GM21526 (cell line): ENCODE measurements around the gene AKAP12.

Source experiments
- ATAC-seq: cut with Tn5 transposase; IDR thresholded peaks from one replicate; pipeline ENCODE4 v1.9.1; 2021; ENCODE audit warnings: moderate library complexity; ENCODE audit not compliant: unreplicated experiment, low FRiP score

AKAP12 gene

DNA sequence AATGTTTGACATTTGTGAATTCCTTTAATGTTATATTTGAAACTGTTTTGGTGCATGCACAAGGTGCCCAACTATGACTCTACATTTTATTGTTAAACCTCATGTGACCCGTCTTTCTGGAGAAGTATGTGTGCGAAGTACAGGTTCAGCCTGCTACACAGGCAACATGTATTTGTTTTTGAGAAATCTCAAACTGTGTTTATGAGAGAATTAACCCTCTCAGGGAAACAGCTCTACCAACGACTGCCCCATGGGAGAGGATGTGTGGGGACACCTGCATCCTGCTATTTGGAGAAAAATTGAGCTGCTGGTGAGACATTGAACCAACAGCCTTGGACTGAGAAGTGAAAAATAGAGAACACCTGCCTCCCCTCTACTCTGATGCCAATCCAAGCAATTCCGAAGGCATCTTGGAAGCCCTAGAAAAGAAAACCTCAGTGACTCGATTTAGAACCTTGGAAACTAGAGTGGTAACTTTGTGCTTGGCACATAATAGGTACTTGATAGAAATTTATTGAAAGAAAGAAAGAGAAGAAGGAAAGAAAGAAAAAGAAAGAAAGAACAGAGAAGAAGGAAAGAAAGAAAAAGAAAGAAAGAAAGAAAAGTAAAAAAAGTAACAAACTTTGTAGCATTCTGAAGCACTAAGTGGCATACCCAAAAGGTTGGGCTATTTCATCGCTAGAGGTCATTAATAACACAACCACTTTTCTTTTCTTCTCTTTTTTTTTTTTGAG lies 2.9 kb upstream of the AKAP12 start:
- ATAC-seq: no peak

GRCh38 chr6:151240036-151240685 lies 394 bp downstream of the AKAP12 start:
- ATAC-seq: no peak

DNA sequence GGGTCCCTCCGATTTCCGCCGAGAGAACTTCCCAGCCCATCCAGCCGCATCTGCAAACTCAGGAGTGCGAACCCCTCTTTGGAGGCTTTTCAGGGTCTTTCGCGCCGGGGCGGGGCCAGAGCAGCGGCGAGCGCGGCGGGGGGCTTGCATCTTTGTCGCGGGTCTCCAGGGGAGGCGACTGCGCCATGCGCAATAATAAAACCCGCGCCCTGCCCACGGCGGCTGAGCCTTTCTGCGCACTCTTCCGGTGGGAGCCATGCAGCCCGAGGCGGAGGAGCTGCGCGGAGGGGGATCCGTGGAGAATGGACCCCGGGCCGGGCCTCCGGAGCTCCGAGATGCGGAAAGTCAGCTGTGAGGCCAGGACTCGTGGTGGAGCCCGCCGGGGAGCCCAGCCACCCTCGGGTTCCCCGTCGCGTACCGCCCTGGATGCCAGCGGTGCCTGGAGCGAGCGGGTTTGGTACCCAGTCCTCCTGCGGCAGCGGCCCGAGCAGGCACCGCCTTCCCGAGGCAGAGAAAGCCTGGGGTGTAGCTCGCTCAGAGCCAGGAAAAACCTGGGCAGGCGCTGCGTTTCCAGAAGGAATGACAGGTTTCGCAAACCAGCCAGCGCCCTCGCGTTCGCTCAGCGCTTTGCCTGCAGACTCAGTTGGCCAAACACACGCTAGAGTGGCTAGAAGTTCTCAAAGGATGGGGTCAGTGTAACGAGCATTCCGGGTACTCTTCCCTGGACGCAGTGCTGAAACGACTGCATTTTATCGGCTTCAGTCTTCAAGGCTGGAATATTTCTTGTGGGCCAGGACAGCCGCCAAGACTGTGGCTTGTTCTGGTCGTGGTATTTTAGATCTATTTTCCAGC lies 1.2 kb downstream of the AKAP12 start:
- ATAC-seq: no peak

- ATAC-seq: no peak
These were observed 2.1 kb downstream of the AKAP12 start for GRCh38 chr6:151241853-151242252.

- no peak for ATAC-seq
These were observed 2.7 kb downstream of the AKAP12 start for GRCh38 chr6:151242420-151242861.

- ATAC-seq: no peak
These were observed 3.7 kb downstream of the AKAP12 start for GRCh38 chr6:151243481-151243880.

DNA sequence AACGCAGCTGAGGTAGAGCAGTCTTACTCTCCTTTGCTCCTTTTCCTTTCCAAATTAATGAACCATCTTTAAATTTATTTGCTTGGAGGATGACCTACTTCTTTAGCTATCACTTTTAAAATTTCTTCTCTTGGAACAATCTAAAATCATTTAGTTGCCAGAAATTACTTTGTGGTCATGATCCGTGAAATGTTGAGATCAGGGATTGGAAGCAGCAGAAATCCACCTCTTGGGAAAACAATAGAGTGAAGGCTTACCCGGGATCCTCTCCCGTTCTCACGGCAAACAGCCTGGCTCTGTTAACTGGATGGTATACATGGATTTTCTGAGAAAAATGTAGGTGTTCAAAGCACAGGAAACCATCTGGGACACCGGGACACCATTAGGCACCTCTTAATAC lies 7.7 kb downstream of the AKAP12 start:
- no peak for ATAC-seq

DNA sequence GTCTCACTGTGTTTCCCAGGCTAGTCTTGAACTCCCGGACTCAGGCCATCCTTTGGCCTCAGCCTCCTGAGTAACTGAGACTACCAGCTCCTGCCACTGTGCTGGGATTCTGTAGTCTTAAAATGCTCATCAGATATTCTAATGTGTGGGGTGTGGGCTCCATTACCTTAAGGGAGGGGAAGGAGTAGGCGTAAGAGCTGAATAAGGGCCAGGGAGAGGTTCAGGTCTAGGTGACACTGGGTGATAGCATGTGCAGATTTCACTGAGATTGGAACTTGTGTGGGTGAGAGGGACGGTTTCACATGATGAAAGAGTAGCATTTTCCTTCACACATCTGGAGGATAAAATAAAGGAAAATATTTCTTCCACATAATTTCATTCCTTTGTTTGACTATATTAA lies 8.5 kb downstream of the AKAP12 start:
- no peak for ATAC-seq

- no peak for ATAC-seq
These were observed 12.9 kb downstream of the AKAP12 start for GRCh38 chr6:151252634-151253033.

- no peak for ATAC-seq
These were observed 14.8 kb downstream of the AKAP12 start for GRCh38 chr6:151254451-151255081.

- no peak for ATAC-seq
These were observed 16.0 kb downstream of the AKAP12 start for GRCh38 chr6:151255811-151256210.

DNA sequence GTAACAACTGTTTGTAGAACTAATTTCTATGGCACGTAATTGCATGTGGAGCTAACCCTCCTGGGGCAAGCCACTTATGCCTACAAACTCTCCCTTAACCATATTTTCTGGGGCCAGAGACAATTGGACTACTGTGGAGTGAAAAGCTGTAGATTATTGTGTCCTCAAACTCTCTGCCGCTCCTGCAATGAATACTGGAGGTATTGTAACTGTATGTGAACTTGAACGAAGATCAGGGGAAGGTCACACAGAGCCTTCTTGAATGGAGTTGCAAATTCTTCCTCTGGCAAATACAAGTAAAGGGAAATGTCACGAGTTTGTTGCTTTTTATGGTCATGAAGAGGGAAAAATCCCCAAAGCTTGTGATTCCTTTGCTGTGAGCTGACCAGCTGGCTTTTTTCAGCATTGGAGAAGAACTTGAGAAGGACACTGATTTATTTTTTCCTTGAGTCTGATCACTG lies 18.2 kb downstream of the AKAP12 start:
- no peak for ATAC-seq

DNA sequence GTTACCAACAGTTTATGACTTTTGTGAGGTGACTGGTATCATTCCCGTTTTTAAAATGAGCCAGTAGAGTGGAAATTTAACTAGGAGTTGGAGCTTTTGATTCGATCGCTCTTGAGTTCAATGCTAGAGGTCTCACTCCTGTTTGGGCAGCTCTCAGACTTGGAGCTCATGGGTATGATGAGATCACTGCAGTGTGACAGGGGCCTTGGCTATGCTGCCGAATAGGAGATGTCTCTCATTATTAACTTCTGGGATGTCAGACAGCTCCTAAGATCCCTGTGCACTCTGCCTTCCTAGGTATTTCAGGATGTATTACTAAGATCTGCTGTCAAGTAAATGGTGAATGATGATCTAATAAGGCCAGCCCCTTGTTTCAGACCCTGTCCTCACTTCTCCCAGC lies 20.4 kb downstream of the AKAP12 start:
- no peak for ATAC-seq

GRCh38 chr6:151263035-151263434 lies 23.3 kb downstream of the AKAP12 start:
- ATAC-seq: no peak

- no peak for ATAC-seq
These were observed 24.2 kb downstream of the AKAP12 start for GRCh38 chr6:151263967-151264366.

- no peak for ATAC-seq
These were observed 25.5 kb downstream of the AKAP12 start for GRCh38 chr6:151265282-151265681.

- ATAC-seq: no peak
These were observed 29.7 kb downstream of the AKAP12 start for GRCh38 chr6:151269321-151269995.

DNA sequence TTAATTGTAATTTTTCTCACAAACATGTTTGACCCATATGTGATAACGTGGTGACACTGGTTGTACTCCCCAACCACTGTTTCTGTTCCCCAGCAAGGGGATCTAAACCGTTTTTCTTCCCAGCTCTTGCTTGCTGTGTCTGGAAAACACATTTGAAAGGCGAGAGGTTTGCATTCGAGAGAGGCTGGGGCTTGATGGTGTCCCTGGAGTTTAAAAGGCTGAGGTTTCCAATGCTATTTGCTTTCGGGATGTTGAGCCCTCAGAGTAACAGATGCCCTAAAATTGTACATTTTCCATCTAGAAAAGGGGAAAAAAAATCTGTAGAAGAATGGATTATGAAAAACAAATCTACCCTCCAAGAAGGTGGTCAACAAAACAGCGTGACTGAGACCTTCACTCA lies 35.4 kb downstream of the AKAP12 start:
- no peak for ATAC-seq

GRCh38 chr6:151275566-151275965 lies 35.8 kb downstream of the AKAP12 start:
- ATAC-seq: no peak

DNA sequence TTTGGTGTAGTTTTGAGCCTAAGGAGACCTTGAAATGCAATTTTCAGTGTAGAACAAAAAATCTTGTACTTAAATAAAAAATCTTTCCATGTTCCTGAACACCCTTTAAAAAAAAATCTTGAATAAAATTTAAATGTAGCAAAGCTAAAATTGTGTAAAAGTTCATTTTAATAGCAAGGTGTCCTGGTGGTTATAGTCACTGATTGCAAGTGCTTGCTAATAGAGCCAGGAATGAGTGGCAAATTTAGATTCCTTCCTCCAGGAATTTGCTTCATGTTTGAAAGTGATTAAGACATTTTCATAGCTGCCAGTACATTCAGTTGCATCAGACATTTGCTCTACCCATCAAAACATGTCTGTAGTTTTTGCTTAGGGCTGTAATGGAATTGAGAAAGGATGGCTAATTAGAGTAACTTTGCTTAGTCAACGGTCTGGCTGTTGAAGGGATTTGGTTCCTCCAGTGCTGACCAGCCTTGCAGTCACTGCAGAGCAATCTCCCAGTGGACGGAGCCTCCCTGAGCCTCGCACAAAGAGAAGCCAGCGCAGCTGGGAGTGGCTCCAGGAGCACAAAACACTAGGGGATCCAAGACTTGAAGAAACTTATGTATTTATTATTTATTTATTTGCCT lies 36.5 kb downstream of the AKAP12 start:
- no peak for ATAC-seq
